ENCODE data around the gene PHLDA2.

DNA sequence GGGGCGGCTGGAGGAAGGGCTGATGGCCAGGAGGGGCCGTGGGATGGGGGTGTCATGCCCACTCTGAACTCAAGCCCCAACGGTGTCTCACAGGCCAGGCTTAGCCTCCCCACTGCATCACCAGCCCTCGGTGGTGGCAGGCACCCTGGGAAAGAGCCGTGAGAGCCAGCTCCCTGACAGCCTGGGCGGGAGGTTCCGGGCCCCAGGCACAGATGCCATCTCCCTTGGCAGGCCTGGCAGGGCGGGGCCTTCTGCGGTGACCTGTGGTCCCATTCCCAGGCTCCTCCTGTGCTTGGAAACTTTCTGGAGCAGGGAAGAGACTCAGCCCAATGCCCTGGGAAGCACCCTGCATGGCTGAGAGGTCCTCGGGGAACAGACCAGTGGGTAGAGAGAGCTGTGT lies 4.8 kb downstream of the PHLDA2 start:
- TF ChIP-seq, protein P1, sequence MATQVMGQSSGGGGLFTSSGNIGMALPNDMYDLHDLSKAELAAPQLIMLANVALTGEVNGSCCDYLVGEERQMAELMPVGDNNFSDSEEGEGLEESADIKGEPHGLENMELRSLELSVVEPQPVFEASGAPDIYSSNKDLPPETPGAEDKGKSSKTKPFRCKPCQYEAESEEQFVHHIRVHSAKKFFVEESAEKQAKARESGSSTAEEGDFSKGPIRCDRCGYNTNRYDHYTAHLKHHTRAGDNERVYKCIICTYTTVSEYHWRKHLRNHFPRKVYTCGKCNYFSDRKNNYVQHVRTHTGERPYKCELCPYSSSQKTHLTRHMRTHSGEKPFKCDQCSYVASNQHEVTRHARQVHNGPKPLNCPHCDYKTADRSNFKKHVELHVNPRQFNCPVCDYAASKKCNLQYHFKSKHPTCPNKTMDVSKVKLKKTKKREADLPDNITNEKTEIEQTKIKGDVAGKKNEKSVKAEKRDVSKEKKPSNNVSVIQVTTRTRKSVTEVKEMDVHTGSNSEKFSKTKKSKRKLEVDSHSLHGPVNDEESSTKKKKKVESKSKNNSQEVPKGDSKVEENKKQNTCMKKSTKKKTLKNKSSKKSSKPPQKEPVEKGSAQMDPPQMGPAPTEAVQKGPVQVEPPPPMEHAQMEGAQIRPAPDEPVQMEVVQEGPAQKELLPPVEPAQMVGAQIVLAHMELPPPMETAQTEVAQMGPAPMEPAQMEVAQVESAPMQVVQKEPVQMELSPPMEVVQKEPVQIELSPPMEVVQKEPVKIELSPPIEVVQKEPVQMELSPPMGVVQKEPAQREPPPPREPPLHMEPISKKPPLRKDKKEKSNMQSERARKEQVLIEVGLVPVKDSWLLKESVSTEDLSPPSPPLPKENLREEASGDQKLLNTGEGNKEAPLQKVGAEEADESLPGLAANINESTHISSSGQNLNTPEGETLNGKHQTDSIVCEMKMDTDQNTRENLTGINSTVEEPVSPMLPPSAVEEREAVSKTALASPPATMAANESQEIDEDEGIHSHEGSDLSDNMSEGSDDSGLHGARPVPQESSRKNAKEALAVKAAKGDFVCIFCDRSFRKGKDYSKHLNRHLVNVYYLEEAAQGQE (IDR thresholded peaks at IDR 0.05; ENCODE audit: unreplicated experiment), result no peak
- no peak for TF ChIP-seq JUNB (IDR thresholded peaks at IDR 0.05; ENCODE audit: unreplicated experiment)
- TF ChIP-seq, protein P2, sequence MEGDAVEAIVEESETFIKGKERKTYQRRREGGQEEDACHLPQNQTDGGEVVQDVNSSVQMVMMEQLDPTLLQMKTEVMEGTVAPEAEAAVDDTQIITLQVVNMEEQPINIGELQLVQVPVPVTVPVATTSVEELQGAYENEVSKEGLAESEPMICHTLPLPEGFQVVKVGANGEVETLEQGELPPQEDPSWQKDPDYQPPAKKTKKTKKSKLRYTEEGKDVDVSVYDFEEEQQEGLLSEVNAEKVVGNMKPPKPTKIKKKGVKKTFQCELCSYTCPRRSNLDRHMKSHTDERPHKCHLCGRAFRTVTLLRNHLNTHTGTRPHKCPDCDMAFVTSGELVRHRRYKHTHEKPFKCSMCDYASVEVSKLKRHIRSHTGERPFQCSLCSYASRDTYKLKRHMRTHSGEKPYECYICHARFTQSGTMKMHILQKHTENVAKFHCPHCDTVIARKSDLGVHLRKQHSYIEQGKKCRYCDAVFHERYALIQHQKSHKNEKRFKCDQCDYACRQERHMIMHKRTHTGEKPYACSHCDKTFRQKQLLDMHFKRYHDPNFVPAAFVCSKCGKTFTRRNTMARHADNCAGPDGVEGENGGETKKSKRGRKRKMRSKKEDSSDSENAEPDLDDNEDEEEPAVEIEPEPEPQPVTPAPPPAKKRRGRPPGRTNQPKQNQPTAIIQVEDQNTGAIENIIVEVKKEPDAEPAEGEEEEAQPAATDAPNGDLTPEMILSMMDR (conservative IDR thresholded peaks at IDR 0.05; ENCODE audit: low read depth in 2 of 2), result no peak
- TF ChIP-seq EZH2phosphoT487 (IDR thresholded peaks at IDR 0.05; ENCODE audit: unreplicated experiment), result no peak
- no peak for TF ChIP-seq EZH2 (IDR thresholded peaks at IDR 0.05; ENCODE audit: low read depth, unreplicated experiment)
- TF ChIP-seq, protein P3, sequence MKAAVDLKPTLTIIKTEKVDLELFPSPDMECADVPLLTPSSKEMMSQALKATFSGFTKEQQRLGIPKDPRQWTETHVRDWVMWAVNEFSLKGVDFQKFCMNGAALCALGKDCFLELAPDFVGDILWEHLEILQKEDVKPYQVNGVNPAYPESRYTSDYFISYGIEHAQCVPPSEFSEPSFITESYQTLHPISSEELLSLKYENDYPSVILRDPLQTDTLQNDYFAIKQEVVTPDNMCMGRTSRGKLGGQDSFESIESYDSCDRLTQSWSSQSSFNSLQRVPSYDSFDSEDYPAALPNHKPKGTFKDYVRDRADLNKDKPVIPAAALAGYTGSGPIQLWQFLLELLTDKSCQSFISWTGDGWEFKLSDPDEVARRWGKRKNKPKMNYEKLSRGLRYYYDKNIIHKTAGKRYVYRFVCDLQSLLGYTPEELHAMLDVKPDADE (IDR thresholded peaks at IDR 0.05), result no peak
- no peak for TF ChIP-seq CREB1 (CRISPR knock-in tag; IDR thresholded peaks at IDR 0.05; ENCODE audit: low read depth)
- TF ChIP-seq POLR2AphosphoS5 (IDR thresholded peaks at IDR 0.05; ENCODE audit: low read depth), result no peak
- TF ChIP-seq ZNF114 (CRISPR knock-in tag; IDR thresholded peaks at IDR 0.05), result no peak
